ENCODE measurements around the gene RXRB.

Gene RXRB

DNA sequence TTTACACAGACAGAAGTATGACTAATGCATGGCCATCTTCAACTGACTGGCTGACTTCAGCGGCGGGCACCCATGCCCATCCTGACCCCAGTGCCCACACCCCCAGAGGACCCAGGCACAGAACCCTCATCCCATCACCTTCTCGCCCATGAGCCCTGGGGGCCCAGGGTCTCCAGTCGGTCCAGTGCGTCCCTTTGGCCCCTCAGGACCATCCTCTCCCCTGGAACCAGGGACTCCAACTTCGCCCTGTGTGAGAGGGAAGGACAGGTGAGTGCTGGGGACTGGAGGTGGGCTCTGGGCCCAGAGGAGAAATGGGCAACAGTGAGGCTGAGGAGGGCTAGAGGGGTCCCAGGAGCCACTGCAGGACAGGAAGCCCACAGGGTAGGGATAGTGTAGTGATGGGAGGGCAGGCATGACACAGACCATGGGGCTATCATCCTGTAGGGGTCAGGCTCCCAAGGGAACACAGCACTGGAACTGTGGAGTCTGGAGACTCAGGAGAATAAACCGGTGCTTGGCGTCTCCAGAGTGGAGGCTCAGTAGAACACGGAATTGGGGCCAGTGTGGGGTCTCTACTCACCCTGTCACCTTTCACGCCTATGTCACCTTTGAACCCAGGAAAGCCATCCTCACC is 24.9 kb downstream of the RXRB start:
- Histone ChIP-seq H3K4me2 (ENCODE audit: low read depth, low read length, poor library complexity, severe bottlenecking) (no peak overlapping the region), H3K4me1 (ENCODE audit: insufficient read depth, low read length, poor library complexity, severe bottlenecking) (no peaks in the 10 kb centered on the region), H3F3A (ENCODE audit: low read depth) (no peaks in the 10 kb centered on the region), H3K4me3 (ENCODE audit: low read length, poor library complexity, severe bottlenecking) (no peak overlapping the region), H3K9ac (ENCODE audit: low read depth, low read length, poor library complexity, severe bottlenecking) (no peak overlapping the region), H3K79me2 (ENCODE audit: insufficient read depth, low read length) (no peaks in the 10 kb centered on the region), H2AFZ (ENCODE audit: low read length) (no peak overlapping the region), H3K36me3 (ENCODE audit: insufficient read depth, low read length) (no peaks in the 10 kb centered on the region), H3K9me3 (ENCODE audit: insufficient read depth, low read depth, low read length) (no peaks in the 10 kb centered on the region), H3K27me3 (ENCODE audit: insufficient read depth, low read length, poor library complexity, severe bottlenecking) (peaks cover 27% of the 10 kb centered on the region), H3K9me2 (replicated peaks; ENCODE audit: low read depth, low read length) (no peaks in the 10 kb centered on the region), H4K20me1 (ENCODE audit: insufficient read depth, low read length, poor library complexity, severe bottlenecking) (no peaks in the 10 kb centered on the region)
- TF ChIP-seq, protein P1, sequence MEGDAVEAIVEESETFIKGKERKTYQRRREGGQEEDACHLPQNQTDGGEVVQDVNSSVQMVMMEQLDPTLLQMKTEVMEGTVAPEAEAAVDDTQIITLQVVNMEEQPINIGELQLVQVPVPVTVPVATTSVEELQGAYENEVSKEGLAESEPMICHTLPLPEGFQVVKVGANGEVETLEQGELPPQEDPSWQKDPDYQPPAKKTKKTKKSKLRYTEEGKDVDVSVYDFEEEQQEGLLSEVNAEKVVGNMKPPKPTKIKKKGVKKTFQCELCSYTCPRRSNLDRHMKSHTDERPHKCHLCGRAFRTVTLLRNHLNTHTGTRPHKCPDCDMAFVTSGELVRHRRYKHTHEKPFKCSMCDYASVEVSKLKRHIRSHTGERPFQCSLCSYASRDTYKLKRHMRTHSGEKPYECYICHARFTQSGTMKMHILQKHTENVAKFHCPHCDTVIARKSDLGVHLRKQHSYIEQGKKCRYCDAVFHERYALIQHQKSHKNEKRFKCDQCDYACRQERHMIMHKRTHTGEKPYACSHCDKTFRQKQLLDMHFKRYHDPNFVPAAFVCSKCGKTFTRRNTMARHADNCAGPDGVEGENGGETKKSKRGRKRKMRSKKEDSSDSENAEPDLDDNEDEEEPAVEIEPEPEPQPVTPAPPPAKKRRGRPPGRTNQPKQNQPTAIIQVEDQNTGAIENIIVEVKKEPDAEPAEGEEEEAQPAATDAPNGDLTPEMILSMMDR (conservative IDR thresholded peaks at IDR 0.05; ENCODE audit: low read length) = no peak
- no peak for TF ChIP-seq EZH2phosphoT487 (IDR thresholded peaks at IDR 0.05; ENCODE audit: borderline replicate concordance)

DNA sequence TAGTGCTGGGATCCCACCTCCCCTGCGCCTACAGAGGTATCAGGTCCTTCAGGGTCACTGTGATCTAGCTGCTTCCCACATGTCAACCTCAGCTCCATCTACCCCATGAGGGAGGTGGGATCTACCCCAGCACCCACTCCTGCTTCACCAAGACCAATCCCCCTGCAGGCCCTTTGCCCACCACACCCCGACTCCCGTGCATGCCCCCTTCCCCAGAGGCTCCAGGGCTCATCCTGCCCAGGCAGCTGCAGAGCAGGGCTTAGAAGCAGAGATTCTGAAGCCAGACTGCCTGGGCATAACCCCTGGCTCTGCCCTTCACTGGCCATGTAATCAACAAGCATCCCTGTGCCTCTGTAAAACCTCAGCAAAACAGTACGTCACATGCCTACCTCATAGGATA is 25.7 kb downstream of the RXRB start:
- TF ChIP-seq EZH2phosphoT487 (IDR thresholded peaks at IDR 0.05; ENCODE audit: borderline replicate concordance) = no peak
- TF ChIP-seq, protein P1 (conservative IDR thresholded peaks at IDR 0.05; ENCODE audit: low read length) = no peak
- H3K9ac ChIP-seq (ENCODE audit: low read depth, low read length, poor library complexity, severe bottlenecking) = no peak overlapping the region
- no peaks in the 10 kb centered on the region for H3K9me3 ChIP-seq (ENCODE audit: insufficient read depth, low read depth, low read length)
- no peaks in the 10 kb centered on the region for H3K79me2 ChIP-seq (ENCODE audit: insufficient read depth, low read length)
- H3F3A ChIP-seq (ENCODE audit: low read depth) = no peaks in the 10 kb centered on the region
- no peak overlapping the region for H3K4me2 ChIP-seq (ENCODE audit: low read depth, low read length, poor library complexity, severe bottlenecking)
- no peak overlapping the region for H2AFZ ChIP-seq (ENCODE audit: low read length)
- H3K27me3 ChIP-seq (ENCODE audit: insufficient read depth, low read length, poor library complexity, severe bottlenecking) = peaks cover 19% of the 10 kb centered on the region
- H3K36me3 ChIP-seq (ENCODE audit: insufficient read depth, low read length) = no peaks in the 10 kb centered on the region
- H3K9me2 ChIP-seq (replicated peaks; ENCODE audit: low read depth, low read length) = no peaks in the 10 kb centered on the region
- H4K20me1 ChIP-seq (ENCODE audit: insufficient read depth, low read length, poor library complexity, severe bottlenecking) = no peaks in the 10 kb centered on the region
- no peak overlapping the region for H3K4me3 ChIP-seq (ENCODE audit: low read length, poor library complexity, severe bottlenecking)
- H3K4me1 ChIP-seq (ENCODE audit: insufficient read depth, low read length, poor library complexity, severe bottlenecking) = no peaks in the 10 kb centered on the region

DNA sequence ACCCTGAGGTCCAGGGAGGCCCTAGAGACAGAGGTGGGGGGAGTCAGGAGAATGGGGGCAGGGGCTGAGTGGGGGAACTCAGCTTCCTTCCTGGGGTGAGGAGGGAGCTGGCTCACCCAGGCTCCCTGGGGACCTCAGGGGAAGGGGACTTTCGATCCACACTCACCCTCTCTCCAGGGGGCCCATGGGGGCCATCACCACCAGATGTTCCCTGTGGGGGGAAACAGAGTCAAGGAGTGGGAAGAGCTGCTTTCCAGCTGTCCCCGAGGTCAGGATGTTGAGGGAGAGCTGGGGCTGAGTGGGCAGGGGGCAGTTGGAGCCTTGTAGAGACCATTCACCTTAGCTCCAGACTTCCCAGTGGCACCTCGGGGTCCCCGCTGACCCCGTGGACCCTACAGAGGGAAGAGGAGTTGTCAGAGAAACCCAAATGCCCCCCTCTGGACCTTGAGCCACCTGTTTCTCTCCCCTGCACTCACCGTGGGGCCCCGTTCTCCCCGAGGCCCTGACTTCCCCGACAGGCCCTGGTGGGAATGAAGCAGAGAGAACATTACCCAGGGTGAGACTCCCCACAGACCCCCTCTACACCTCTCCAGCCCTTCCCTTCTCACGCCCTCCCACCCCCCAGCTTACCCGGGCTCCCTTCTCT is 26.8 kb downstream of the RXRB start:
- Histone ChIP-seq H4K20me1 (ENCODE audit: insufficient read depth, low read length, poor library complexity, severe bottlenecking) (no peaks in the 10 kb centered on the region), H3K4me1 (ENCODE audit: insufficient read depth, low read length, poor library complexity, severe bottlenecking) (no peaks in the 10 kb centered on the region), H3K4me3 (ENCODE audit: low read length, poor library complexity, severe bottlenecking) (no peak overlapping the region), H3K9me2 (replicated peaks; ENCODE audit: low read depth, low read length) (no peaks in the 10 kb centered on the region), H3F3A (ENCODE audit: low read depth) (no peaks in the 10 kb centered on the region), H3K9me3 (ENCODE audit: insufficient read depth, low read depth, low read length) (no peaks in the 10 kb centered on the region), H3K4me2 (ENCODE audit: low read depth, low read length, poor library complexity, severe bottlenecking) (no peak overlapping the region), H2AFZ (ENCODE audit: low read length) (no peak overlapping the region), H3K79me2 (ENCODE audit: insufficient read depth, low read length) (no peaks in the 10 kb centered on the region), H3K36me3 (ENCODE audit: insufficient read depth, low read length) (no peaks in the 10 kb centered on the region), H3K9ac (ENCODE audit: low read depth, low read length, poor library complexity, severe bottlenecking) (no peak overlapping the region), H3K27me3 (ENCODE audit: insufficient read depth, low read length, poor library complexity, severe bottlenecking) (peaks cover 8% of the 10 kb centered on the region)
- TF ChIP-seq, protein P1 (conservative IDR thresholded peaks at IDR 0.05; ENCODE audit: low read length) = no peak
- no peak for TF ChIP-seq EZH2phosphoT487 (IDR thresholded peaks at IDR 0.05; ENCODE audit: borderline replicate concordance)
